Measurements from ENCODE around the gene SIGLEC1. TPM values are rescaled to one million over a fixed set of nuclear protein-coding genes. Genes with fewer than 3 reads are reported as not detected.

Gene SIGLEC1
- total and polyA plus RNA-seq, 2 of the 8 experiments (the other 6 are each of a cell fraction or from before 2014, with no cell fraction given) = 0.02 TPM; not detected in 1

- TF ChIP-seq SAP30 (IDR thresholded peaks at IDR 0.05; ENCODE audit: insufficient read depth, insufficient replicate concordance, low read length) (no peak), ATF2 (IDR thresholded peaks at IDR 0.05; ENCODE audit: low read length) (no peak), BRCA1 (IDR thresholded peaks at IDR 0.05; ENCODE audit: low read depth, low read length) (no peak)
These were observed 40.7 kb upstream of the SIGLEC1 start (continued) for GRCh38 chr20:3753098-3753497.

Measured in H1 (cell line).